ENCODE results near the gene TTLL11.

DNA sequence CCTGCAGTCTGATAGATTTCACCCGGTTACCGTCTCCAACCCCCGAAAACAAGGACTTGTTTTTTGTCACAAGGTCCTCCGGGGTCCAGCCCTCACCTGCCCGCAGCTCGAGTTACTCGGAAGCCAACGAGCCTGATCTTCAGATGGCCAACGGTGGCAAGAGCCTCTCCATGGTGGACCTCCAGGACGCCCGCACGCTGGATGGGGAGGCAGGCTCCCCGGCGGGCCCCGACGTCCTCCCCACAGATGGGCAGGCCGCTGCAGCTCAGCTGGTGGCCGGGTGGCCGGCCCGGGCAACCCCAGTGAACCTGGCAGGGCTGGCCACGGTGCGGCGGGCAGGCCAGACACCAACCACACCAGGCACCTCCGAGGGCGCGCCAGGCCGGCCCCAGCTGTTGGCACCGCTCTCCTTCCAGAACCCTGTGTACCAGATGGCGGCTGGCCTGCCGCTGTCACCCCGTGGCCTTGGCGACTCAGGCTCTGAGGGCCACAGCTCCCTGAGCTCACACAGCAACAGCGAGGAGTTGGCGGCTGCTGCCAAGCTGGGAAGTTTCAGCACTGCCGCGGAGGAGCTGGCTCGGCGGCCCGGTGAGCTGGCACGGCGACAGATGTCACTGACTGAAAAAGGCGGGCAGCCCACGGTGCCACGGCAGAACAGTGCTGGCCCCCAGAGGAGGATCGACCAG, 320.4 kb downstream of the TTLL11 start:
- TF ChIP-seq EZH2 (IDR thresholded peaks at IDR 0.05): no peak
- TF ChIP-seq, protein P1, sequence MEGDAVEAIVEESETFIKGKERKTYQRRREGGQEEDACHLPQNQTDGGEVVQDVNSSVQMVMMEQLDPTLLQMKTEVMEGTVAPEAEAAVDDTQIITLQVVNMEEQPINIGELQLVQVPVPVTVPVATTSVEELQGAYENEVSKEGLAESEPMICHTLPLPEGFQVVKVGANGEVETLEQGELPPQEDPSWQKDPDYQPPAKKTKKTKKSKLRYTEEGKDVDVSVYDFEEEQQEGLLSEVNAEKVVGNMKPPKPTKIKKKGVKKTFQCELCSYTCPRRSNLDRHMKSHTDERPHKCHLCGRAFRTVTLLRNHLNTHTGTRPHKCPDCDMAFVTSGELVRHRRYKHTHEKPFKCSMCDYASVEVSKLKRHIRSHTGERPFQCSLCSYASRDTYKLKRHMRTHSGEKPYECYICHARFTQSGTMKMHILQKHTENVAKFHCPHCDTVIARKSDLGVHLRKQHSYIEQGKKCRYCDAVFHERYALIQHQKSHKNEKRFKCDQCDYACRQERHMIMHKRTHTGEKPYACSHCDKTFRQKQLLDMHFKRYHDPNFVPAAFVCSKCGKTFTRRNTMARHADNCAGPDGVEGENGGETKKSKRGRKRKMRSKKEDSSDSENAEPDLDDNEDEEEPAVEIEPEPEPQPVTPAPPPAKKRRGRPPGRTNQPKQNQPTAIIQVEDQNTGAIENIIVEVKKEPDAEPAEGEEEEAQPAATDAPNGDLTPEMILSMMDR (IDR thresholded peaks at IDR 0.05): no peak

Data from neural progenitor cell (in vitro differentiated cells).